DND-41 (cell line): ENCODE data around the gene GPER1.

Experiments used
- ATAC-seq: fragments of 200-7000 bp; cut with Tn5 transposase; 3 replicates; pipeline ENCODE4 v1.9.1; 2021; ENCODE audit warnings: low read depth; ENCODE audit not compliant: insufficient read depth
- DNase-seq: peaks from one replicate; pipeline ENCODE4 v3.0.0-alpha.2; 2020
- H2AFZ ChIP-seq: 2 replicates; pipeline ENCODE4 v1.6.0; 2012; ENCODE audit warnings: low read depth, low read length
- H3K27ac ChIP-seq: 2 replicates; pipeline ENCODE4 v1.5.1; 2012; ENCODE audit warnings: low read length, inconsistent platforms
- H3K27me3 ChIP-seq: fragments of 200-600 bp; sonication (generic); 2 replicates; pipeline ENCODE4 v1.6.0; 2012; ENCODE audit warnings: low read length, mild to moderate bottlenecking, inconsistent platforms; ENCODE audit not compliant: insufficient read depth, poor library complexity
- H3K36me3 ChIP-seq: 2 replicates; pipeline ENCODE4 v1.5.1; 2012; ENCODE audit warnings: low read length, inconsistent platforms; ENCODE audit not compliant: insufficient read depth
- H3K4me1 ChIP-seq: 2 replicates; pipeline ENCODE4 v1.5.1; 2012; ENCODE audit warnings: mild to moderate bottlenecking, low read length; ENCODE audit not compliant: insufficient read depth
- H3K4me2 ChIP-seq: 2 replicates; pipeline ENCODE4 v1.6.0; 2012; ENCODE audit warnings: mild to moderate bottlenecking, moderate library complexity, low read length, inconsistent platforms; ENCODE audit not compliant: insufficient read depth
- H3K4me3 ChIP-seq, 2 experiments: fragments of 200-600 bp in 1 of 2; shearing (Covaris generic) in 1 of 2; 2 replicates each; pipeline ENCODE4 v1.5.1; 2012 to 2016; ENCODE audit warnings: inconsistent platforms in 2 of 2, low read length in 2 of 2, mild to moderate bottlenecking in 2 of 2, low read depth in 1 of 2, moderate library complexity in 1 of 2
- H3K79me2 ChIP-seq: 2 replicates; pipeline ENCODE4 v1.6.0; 2012; ENCODE audit warnings: low read length, inconsistent platforms; ENCODE audit not compliant: insufficient read depth
- H3K9ac ChIP-seq: 2 replicates; pipeline ENCODE4 v1.6.0; 2012; ENCODE audit warnings: low read depth, mild to moderate bottlenecking, inconsistent platforms, low read length, moderate library complexity
- H3K9me3 ChIP-seq: 2 replicates; pipeline ENCODE4 v1.5.1; 2012; ENCODE audit warnings: low read length, moderate library complexity, mild to moderate bottlenecking, inconsistent platforms; ENCODE audit not compliant: insufficient read depth, severe bottlenecking
- H4K20me1 ChIP-seq: 2 replicates; pipeline ENCODE4 v1.6.0; 2012; ENCODE audit warnings: low read length; ENCODE audit not compliant: insufficient read depth
- EZH2 ChIP-seq: IDR thresholded peaks from 3 replicates; pipeline ENCODE4 v1.6.1; 2012; ENCODE audit warnings: borderline replicate concordance, low read depth, mild to moderate bottlenecking, moderate library complexity, low read length, inconsistent platforms; ENCODE audit not compliant: severe bottlenecking
- TF ChIP-seq, protein P1 (sequence below): IDR thresholded peaks from 2 replicates; pipeline ENCODE4 v1.5.1; 2012; ENCODE audit warnings: borderline replicate concordance, low read length, moderate library complexity, mild to moderate bottlenecking; ENCODE audit not compliant: poor library complexity, severe bottlenecking; ENCODE audit errors: extremely low read depth

Gene GPER1

DNA sequence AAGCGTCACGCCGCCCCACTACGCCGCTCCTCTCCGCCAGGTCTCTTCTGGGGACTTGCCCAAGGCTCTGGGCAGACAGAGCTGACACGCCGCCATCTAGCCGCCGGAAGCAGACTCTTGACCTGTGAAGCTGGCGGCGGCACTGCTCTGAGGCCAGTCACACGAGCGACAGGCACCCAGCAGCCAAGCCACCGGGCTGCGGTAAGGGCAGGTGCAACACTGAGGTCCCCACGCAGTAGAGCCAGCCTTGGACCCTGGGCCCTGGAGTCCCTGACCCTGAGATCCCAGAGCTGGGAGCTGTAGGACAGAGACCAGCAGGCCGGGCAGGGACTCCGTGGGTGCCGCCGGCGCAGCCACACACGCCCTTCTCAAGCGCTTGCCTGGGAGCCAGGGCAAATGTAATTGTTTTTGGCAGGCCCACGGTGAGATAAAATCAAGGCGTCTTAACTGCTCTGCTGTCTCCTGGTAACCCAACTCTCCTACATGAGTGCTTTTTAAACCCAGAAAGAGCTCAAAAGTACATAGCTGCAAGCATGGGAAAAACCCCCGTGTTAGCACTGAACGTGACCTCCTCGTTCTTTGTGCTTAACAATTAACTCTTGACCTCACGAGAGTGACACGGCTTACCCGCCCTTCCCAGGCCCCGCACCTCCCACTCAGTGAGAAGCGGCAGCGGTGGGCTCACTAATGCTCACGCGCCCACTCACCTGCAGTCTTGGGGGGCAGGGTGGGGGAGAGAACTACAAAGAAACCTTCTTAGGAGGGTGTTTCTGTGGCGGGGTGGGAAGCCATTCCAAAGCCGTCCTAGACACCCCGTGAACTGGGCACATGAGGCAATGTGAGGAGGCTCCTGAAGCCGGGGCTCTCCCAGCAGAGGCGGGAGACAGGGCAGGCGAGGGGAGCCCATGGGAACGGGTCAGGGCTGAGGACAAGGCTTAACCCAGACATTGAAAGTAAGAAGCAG is 8.5 kb downstream of the GPER1 start:
- TF ChIP-seq, protein P1, sequence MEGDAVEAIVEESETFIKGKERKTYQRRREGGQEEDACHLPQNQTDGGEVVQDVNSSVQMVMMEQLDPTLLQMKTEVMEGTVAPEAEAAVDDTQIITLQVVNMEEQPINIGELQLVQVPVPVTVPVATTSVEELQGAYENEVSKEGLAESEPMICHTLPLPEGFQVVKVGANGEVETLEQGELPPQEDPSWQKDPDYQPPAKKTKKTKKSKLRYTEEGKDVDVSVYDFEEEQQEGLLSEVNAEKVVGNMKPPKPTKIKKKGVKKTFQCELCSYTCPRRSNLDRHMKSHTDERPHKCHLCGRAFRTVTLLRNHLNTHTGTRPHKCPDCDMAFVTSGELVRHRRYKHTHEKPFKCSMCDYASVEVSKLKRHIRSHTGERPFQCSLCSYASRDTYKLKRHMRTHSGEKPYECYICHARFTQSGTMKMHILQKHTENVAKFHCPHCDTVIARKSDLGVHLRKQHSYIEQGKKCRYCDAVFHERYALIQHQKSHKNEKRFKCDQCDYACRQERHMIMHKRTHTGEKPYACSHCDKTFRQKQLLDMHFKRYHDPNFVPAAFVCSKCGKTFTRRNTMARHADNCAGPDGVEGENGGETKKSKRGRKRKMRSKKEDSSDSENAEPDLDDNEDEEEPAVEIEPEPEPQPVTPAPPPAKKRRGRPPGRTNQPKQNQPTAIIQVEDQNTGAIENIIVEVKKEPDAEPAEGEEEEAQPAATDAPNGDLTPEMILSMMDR, result no peak
- no peak for TF ChIP-seq EZH2
- H3K4me1 ChIP-seq, result no peaks in the 10 kb centered on the region
- H2AFZ ChIP-seq, result no peak overlapping the region
- no peak for DNase-seq
- ATAC-seq, result no peak
- no peaks in the 10 kb centered on the region for H3K27me3 ChIP-seq
- no peak overlapping the region for H3K27ac ChIP-seq
- no peaks in the 10 kb centered on the region for H3K9me3 ChIP-seq
- no peaks in the 10 kb centered on the region for H3K79me2 ChIP-seq
- H3K9ac ChIP-seq, result no peak overlapping the region
- H3K4me2 ChIP-seq, result no peak overlapping the region
- H3K36me3 ChIP-seq, result peaks cover 7% of the 10 kb centered on the region; the same call in 1 of the 2 replicates
- H4K20me1 ChIP-seq, result peaks cover 47% of the 10 kb centered on the region
- no peak overlapping the region for H3K4me3 ChIP-seq

DNA sequence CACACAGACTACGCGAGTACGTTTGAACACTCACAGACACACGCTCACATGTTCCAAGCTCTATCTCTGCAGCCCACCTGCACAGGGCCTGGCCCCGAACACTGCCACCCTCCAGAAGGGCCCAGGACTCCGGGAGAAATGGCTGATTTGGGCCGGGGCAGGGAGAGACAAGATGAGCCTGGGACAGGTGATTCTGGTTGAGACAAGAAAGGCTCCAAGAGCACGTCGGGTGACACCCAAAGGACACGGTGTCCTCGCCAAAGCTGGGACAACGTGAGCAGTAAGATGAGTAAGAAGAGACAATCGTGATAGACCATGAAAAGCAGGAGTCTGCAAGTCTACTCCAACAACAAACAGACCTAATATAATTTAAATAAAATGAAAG is 9.2 kb downstream of the GPER1 start:
- H3K27me3 ChIP-seq, result no peaks in the 10 kb centered on the region
- peaks cover 3% of the 10 kb centered on the region; the same call in 1 of the 2 replicates for H3K36me3 ChIP-seq
- H3K27ac ChIP-seq, result no peak overlapping the region
- H3K79me2 ChIP-seq, result peaks cover 5% of the 10 kb centered on the region; the same call in 1 of the 2 replicates
- H4K20me1 ChIP-seq, result peaks cover 41% of the 10 kb centered on the region
- DNase-seq (no peak), ATAC-seq (no peak)
- TF ChIP-seq, protein P1, result no peak
- TF ChIP-seq EZH2, result no peak
- H2AFZ ChIP-seq, result no peak overlapping the region
- H3K4me3 ChIP-seq, result no peak overlapping the region
- H3K4me2 ChIP-seq, result no peak overlapping the region
- H3K9me3 ChIP-seq, result no peaks in the 10 kb centered on the region
- no peak overlapping the region for H3K9ac ChIP-seq
- H3K4me1 ChIP-seq, result no peaks in the 10 kb centered on the region

DNA sequence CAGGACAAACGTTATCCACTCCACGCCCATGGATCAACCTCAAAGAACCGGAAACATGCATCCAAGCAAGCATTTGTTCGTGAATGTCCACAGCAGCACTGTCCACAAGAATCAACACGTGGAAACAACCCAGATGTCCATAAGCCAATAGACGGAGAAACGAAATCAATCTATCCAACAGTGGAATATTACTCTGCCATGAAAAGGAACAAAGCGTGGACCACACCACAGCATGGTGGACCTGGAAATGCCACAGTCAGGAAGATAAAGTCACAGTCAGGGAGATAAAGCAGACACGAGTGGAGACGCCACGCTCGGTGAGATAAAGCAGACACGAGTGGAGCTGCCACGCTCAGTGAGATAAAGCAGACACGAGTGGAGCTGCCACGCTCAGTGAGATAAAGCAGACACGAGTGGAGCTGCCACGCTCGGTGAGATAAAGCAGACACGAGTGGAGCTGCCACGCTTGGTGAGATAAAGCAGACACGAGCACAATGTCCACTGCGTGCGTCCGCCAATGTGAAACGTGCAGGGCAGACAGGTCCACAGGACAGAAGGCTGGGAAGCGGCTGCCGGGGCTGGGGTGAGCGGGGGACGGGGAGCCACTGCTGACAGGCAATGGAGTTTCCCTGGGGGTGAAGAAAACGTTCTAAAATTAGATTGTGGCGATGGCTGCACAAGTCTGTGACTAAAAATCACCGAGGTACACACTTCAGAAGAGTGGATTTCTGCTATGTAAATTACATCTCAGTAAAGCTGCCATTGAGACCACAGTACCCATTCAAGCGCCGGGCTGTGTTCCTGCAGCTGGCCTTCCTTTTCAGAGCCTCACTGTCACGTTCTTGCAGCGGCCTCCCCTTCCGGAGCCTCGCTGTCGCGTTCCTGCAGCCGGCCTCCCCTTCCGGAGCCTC is 10.6 kb downstream of the GPER1 start:
- no peaks in the 10 kb centered on the region for H3K9me3 ChIP-seq
- DNase-seq (no peak), ATAC-seq (no peak)
- H3K27me3 ChIP-seq, result no peaks in the 10 kb centered on the region
- no peak overlapping the region for H3K4me3 ChIP-seq
- H3K9ac ChIP-seq, result no peak overlapping the region
- H3K79me2 ChIP-seq, result peaks cover 7% of the 10 kb centered on the region
- no peak for TF ChIP-seq EZH2
- TF ChIP-seq, protein P1, result no peak
- H3K4me1 ChIP-seq, result no peaks in the 10 kb centered on the region
- H3K36me3 ChIP-seq, result no peaks in the 10 kb centered on the region; the same call in 1 of the 2 replicates
- peaks cover 48% of the 10 kb centered on the region for H4K20me1 ChIP-seq
- no peak overlapping the region for H2AFZ ChIP-seq
- H3K27ac ChIP-seq, result no peak overlapping the region
- H3K4me2 ChIP-seq, result no peak overlapping the region
